BLaER1 treated with 17β-estradiol and CSF1 and Interleukin-3, amounts not matched to agents 10 nM and 100 nM (cell line): ENCODE data around the gene PTPRF.

Experiments
- H3K27ac ChIP-seq, 11 experiments: shearing (Covaris generic); formaldehyde crosslinking; 2 replicates each; pipeline ENCODE4 v1.8.1; 2022
- H3K27me3 ChIP-seq, 11 experiments: shearing (Covaris generic); formaldehyde crosslinking; 2 replicates each; pipeline ENCODE4 v1.8.1; 2022
- H3K36me3 ChIP-seq, 11 experiments: shearing (Covaris generic); formaldehyde crosslinking; 2 replicates each; pipeline ENCODE4 v1.8.1; 2022
- H3K4me1 ChIP-seq, 10 experiments: shearing (Covaris generic); formaldehyde crosslinking; 2 replicates each; pipeline ENCODE4 v1.8.1; 2022
- H3K4me2 ChIP-seq, 11 experiments: shearing (Covaris generic); formaldehyde crosslinking; 2 replicates each; pipeline ENCODE4 v1.8.1; 2022
- H3K4me3 ChIP-seq, 10 experiments: shearing (Covaris generic); formaldehyde crosslinking; 2 replicates each; pipeline ENCODE4 v1.8.1; 2022
- H3K9ac ChIP-seq, 11 experiments: shearing (Covaris generic); formaldehyde crosslinking; 2 replicates each; pipeline ENCODE4 v1.8.1; 2022
- H3K9me3 ChIP-seq, 11 experiments: shearing (Covaris generic); formaldehyde crosslinking; replicated peaks in 1 of 11; 2 replicates each; pipeline ENCODE4 v1.8.1; 2022
- H4K20me1 ChIP-seq, 11 experiments: shearing (Covaris generic); formaldehyde crosslinking; 2 replicates each; pipeline ENCODE4 v1.8.1; 2022
- Cebpa-rat ChIP-seq, 11 experiments: shearing (Covaris generic); IDR thresholded peaks; 2 replicates each; pipeline ENCODE4 v1.8.1; 2022

PTPRF gene

DNA sequence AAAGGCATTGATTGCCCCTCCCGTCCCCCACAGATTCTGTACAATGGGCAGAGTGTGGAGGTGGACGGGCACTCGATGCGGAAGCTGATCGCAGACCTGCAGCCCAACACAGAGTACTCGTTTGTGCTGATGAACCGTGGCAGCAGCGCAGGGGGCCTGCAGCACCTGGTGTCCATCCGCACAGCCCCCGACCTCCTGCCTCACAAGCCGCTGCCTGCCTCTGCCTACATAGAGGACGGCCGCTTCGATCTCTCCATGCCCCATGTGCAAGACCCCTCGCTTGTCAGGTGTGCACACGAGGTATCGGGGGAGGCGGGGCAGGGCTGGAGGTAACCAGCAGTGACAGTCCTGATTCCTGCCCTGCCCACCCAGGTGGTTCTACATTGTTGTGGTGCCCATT lies 74.5 kb downstream of the PTPRF start:
- no peaks in the 10 kb centered on the region for H3K9me3 ChIP-seq
- H3K9ac ChIP-seq = no peak overlapping the region
- H3K4me3 ChIP-seq = no peak overlapping the region
- H3K27ac ChIP-seq = no peak overlapping the region
- H3K4me1 ChIP-seq = peaks cover 0 to 6% (median 0%) of the 10 kb centered on the region in 10 experiments; a peak in 2 of 20 replicates
- no peak overlapping the region for H3K4me2 ChIP-seq
- no peaks in the 10 kb centered on the region for H3K27me3 ChIP-seq
- no peak for TF ChIP-seq Cebpa-rat (IDR thresholded peaks at IDR 0.05)
- peaks cover 0 to 6% (median 0%) of the 10 kb centered on the region in 11 experiments; a peak in 2 of 22 replicates for H4K20me1 ChIP-seq
- H3K36me3 ChIP-seq = peaks cover 0 to 72% (median 29%) of the 10 kb centered on the region in 11 experiments; a peak in 13 of 22 replicates

DNA sequence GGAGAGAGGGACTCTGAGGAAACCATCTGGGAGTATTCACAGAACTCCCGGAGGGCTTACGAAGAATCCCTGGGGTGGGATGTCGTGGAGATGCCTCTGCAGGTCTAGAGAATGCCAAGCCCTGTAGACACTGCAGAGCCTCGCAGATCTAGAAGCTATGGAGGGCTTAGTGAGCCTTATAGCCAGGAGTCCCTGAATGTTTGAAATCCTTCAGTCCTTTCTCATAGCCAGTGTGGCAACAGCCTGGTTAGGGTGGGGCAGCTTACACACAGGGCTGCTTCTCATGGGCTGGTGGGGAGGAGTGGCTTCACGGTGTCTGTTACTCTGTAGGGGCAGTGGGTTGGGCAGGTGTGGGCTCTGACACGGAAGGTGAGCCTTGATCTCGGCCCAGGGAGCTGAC lies 75.1 kb downstream of the PTPRF start:
- peaks cover 0 to 6% (median 0%) of the 10 kb centered on the region in 11 experiments; a peak in 2 of 22 replicates for H4K20me1 ChIP-seq
- H3K4me3 ChIP-seq = no peak overlapping the region
- no peak overlapping the region for H3K9ac ChIP-seq
- peaks cover 0 to 78% (median 29%) of the 10 kb centered on the region in 11 experiments; a peak in 13 of 22 replicates for H3K36me3 ChIP-seq
- peaks cover 0 to 6% (median 0%) of the 10 kb centered on the region in 10 experiments; a peak in 2 of 20 replicates for H3K4me1 ChIP-seq
- no peak overlapping the region for H3K4me2 ChIP-seq
- H3K27me3 ChIP-seq = no peaks in the 10 kb centered on the region
- no peak overlapping the region for H3K27ac ChIP-seq
- no peak for TF ChIP-seq Cebpa-rat (IDR thresholded peaks at IDR 0.05)
- H3K9me3 ChIP-seq = no peaks in the 10 kb centered on the region

DNA sequence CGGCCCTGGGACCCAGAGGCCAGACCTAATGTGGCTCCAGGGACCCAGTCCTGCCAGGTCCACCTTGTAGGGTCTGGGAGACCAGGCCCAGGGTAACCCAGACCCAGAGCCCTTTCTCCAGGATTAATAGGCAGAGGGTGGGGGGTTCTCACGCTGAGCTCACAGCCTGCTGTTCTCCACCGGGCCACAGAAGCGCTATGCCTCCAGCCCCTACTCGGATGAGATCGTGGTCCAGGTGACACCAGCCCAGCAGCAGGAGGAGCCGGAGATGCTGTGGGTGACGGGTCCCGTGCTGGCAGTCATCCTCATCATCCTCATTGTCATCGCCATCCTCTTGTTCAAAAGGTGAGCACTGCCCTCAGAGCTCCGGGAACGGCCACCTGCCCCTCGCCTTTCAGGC lies 75.9 kb downstream of the PTPRF start:
- H3K27me3 ChIP-seq = no peaks in the 10 kb centered on the region
- peaks cover 0 to 6% (median 0%) of the 10 kb centered on the region in 11 experiments; a peak in 3 of 22 replicates for H4K20me1 ChIP-seq
- TF ChIP-seq Cebpa-rat (IDR thresholded peaks at IDR 0.05) = no peak
- peaks cover 0 to 6% (median 0%) of the 10 kb centered on the region in 10 experiments; a peak in 2 of 20 replicates for H3K4me1 ChIP-seq
- no peak overlapping the region for H3K27ac ChIP-seq
- no peaks in the 10 kb centered on the region for H3K9me3 ChIP-seq
- no peak overlapping the region for H3K4me3 ChIP-seq
- peaks cover 0 to 79% (median 29%) of the 10 kb centered on the region in 11 experiments; a peak in 13 of 22 replicates for H3K36me3 ChIP-seq
- H3K4me2 ChIP-seq = no peak overlapping the region
- no peak overlapping the region for H3K9ac ChIP-seq

DNA sequence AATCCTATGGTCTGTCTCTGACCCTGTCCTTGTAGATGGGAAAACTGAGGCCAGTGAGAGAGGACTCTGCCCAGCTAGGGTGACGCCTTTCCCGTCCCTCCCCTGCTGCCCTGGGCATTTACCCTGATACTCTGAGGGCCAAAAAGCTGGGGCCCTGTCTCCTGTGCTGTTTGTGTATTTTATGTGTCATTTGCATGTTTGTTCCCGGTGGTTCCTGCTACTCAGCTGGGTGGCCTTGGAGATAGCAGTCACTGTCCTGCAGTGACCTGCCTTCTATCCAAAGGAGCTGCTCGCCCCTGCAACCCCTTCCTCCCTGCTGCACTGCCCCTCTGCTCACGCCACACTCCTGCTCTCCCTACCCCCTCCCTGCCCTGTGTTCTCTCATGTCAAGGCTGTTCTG lies 78.1 kb downstream of the PTPRF start:
- Histone ChIP-seq H3K27ac (no peak overlapping the region), H3K27me3 (no peaks in the 10 kb centered on the region), H3K9ac (no peak overlapping the region; a peak in 1 of 22 replicates), H3K4me2 (no peak overlapping the region), H3K4me3 (no peak overlapping the region), H3K4me1 (peaks cover 0 to 6% (median 0%) of the 10 kb centered on the region in 10 experiments; a peak in 2 of 20 replicates), H4K20me1 (peaks cover 0 to 6% (median 0%) of the 10 kb centered on the region in 11 experiments; a peak in 3 of 22 replicates), H3K36me3 (peaks cover 0 to 83% (median 36%) of the 10 kb centered on the region in 11 experiments; a peak in 13 of 22 replicates), H3K9me3 (no peaks in the 10 kb centered on the region)
- no peak for TF ChIP-seq Cebpa-rat (IDR thresholded peaks at IDR 0.05)

DNA sequence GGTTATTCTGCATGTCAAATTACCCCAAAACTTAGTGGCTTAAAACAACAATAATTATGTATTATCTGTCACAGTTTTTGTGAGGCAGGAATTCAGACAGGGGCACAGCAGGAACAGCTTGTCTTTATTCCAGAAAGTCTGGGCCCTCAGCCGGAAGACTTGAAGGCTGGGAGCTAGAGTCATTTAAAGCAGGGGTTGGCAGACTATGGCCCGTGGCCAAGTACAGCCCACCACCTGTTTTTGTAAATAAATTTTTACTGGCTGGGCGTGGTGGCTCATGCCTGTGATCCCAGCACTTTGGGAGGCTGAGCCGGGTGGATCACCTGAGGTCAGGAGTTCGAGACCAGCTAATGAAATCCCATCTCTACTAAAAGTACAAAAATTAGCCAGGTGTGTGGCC lies 79.7 kb downstream of the PTPRF start:
- no peak overlapping the region for H3K27ac ChIP-seq
- peaks cover 0 to 6% (median 0%) of the 10 kb centered on the region in 11 experiments; a peak in 2 of 22 replicates for H4K20me1 ChIP-seq
- H3K27me3 ChIP-seq = no peaks in the 10 kb centered on the region
- peaks cover 0 to 6% (median 0%) of the 10 kb centered on the region in 10 experiments; a peak in 2 of 20 replicates for H3K4me1 ChIP-seq
- H3K4me3 ChIP-seq = no peak overlapping the region
- H3K9me3 ChIP-seq = no peaks in the 10 kb centered on the region
- no peak overlapping the region for H3K4me2 ChIP-seq
- no peak overlapping the region for H3K9ac ChIP-seq
- no peak for TF ChIP-seq Cebpa-rat (IDR thresholded peaks at IDR 0.05)
- peaks cover 0 to 81% (median 35%) of the 10 kb centered on the region in 11 experiments; a peak in 12 of 22 replicates for H3K36me3 ChIP-seq

DNA sequence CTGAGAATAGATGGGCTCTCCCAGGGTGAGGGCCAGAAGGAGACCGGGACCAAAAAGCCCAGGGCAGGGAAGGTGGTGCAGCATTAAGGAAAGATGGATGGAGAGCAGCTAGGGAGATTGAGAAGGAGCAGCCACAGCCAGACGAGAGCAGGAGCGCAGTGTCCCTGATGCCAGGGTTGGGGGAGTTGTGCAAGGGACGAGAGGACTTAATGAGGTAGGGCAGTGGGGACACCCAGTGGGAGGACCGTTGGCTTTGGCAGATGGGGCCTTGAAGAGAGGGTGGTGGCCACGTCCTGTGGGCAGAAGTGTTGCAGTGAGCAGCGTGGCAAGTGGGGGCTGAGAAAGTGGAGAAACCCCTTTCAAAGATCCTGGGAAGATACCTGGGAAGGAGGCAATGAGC lies 81.3 kb downstream of the PTPRF start:
- Histone ChIP-seq H3K4me1 (peaks cover 0 to 6% (median 0%) of the 10 kb centered on the region in 10 experiments; a peak in 2 of 20 replicates), H3K9me3 (no peaks in the 10 kb centered on the region), H3K36me3 (peaks cover 0 to 69% (median 29%) of the 10 kb centered on the region in 11 experiments; a peak in 11 of 22 replicates), H3K27ac (no peak overlapping the region), H3K4me2 (no peak overlapping the region), H3K27me3 (no peaks in the 10 kb centered on the region), H3K9ac (no peak overlapping the region), H4K20me1 (peaks cover 0 to 6% (median 0%) of the 10 kb centered on the region in 11 experiments; a peak in 2 of 22 replicates), H3K4me3 (no peak overlapping the region)
- TF ChIP-seq Cebpa-rat (IDR thresholded peaks at IDR 0.05) = no peak

DNA sequence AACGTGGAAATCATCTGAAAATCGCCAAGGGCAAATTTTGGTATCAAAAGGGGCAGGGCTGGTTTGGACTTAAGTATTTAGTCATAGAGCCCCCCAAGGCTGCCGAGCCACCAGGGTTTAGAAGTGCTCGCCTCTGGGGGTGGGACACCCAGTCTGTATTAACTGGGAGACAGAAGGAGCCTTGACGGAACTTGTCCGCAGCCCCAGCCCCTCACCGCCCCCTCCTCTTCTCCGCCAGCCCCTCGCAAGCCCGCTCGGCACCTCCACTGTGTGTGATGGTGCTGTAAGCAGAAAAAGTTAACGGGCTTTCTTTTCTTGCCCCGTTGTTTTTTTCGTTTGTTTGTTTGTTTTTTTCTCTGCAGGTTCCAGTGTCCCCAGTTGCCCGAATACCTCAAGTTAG lies 81.7 kb downstream of the PTPRF start:
- H3K4me3 ChIP-seq = no peak overlapping the region
- TF ChIP-seq Cebpa-rat (IDR thresholded peaks at IDR 0.05) = no peak
- no peak overlapping the region for H3K4me2 ChIP-seq
- H3K36me3 ChIP-seq = peaks cover 0 to 69% (median 28%) of the 10 kb centered on the region in 11 experiments; a peak in 10 of 22 replicates
- H3K9me3 ChIP-seq = no peaks in the 10 kb centered on the region
- H4K20me1 ChIP-seq = peaks cover 0 to 6% (median 0%) of the 10 kb centered on the region in 11 experiments; a peak in 2 of 22 replicates
- H3K4me1 ChIP-seq = peaks cover 0 to 6% (median 0%) of the 10 kb centered on the region in 10 experiments; a peak in 2 of 20 replicates
- H3K9ac ChIP-seq = no peak overlapping the region
- H3K27ac ChIP-seq = no peak overlapping the region
- no peaks in the 10 kb centered on the region for H3K27me3 ChIP-seq

DNA sequence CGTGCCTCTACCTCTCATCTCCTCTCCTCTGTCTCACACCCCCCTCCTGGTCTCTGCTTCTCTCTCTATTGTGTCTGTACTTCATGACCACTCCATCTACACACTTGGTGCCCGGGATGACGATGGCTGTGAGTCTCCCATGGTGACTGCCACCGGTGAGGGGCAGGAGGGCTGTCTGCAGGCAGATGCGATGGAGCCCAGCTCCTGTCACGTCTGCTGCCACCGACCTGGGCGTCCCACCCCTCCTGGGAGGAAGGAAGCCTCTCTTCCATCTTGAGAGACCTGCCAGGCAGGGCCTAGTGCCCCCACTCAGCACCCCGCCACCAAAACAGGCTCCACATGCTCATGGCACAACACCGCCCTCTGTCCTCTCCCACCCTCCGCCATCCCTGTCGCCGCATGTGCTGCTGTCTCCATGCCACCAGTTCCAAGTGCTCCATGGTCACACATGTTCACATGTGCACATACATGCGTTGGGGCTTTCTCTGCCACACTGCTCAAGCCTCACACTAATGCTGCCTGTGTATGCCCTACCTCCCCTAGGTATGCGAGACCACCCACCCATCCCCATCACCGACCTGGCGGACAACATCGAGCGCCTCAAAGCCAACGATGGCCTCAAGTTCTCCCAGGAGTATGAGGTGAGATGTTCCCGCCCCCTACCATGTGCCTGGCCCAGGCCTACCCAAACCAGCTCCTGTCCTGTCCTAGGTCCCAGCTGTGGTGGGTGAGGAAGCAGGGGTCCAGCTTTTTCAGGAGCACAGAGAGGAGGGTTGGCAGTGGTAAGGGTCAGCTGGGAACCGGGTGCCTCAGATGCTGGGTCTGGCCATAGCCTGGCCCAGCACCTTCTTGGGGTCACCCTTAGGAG lies 82.6 kb downstream of the PTPRF start:
- Histone ChIP-seq H3K4me3 (no peak overlapping the region), H3K27me3 (no peaks in the 10 kb centered on the region), H3K36me3 (peaks cover 0 to 72% (median 35%) of the 10 kb centered on the region in 11 experiments; a peak in 10 of 22 replicates)

DNA sequence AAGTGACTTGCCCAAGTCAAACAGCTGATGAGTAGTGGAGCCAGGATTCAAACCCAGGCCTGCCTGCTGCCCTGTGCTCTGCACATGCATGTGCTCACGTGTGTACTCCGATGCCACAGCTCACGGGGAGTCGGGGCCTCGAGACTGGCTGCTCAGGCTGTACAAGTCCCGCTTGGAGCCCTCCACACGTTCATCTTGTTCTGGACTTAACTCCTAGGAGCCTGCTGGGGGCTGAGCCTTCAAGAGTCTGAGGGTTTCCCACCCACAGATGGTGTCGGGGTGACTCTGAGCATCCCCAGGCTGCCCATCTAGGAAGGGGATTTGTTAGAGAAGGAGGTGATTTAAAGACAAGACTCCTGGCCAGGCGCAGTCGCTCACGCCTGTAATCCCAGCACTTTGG lies 83.5 kb downstream of the PTPRF start:
- Histone ChIP-seq H3K4me2 (no peak overlapping the region), H3K4me3 (no peak overlapping the region), H3K36me3 (peaks cover 0 to 69% (median 35%) of the 10 kb centered on the region in 11 experiments; a peak in 10 of 22 replicates), H3K9ac (no peak overlapping the region), H3K27me3 (no peaks in the 10 kb centered on the region), H4K20me1 (no peaks in the 10 kb centered on the region; a peak in 1 of 22 replicates), H3K4me1 (no peaks in the 10 kb centered on the region), H3K9me3 (no peaks in the 10 kb centered on the region), H3K27ac (no peak overlapping the region)
- no peak for TF ChIP-seq Cebpa-rat (IDR thresholded peaks at IDR 0.05)

More for the DNA sequence above, 82.6 kb downstream of the PTPRF start:
- Histone ChIP-seq H3K9ac (no peak overlapping the region), H3K4me1 (no peaks in the 10 kb centered on the region), H4K20me1 (peaks cover 0 to 6% (median 0%) of the 10 kb centered on the region in 11 experiments; a peak in 1 of 22 replicates), H3K4me2 (no peak overlapping the region), H3K27ac (no peak overlapping the region), H3K9me3 (no peaks in the 10 kb centered on the region)
- no peak for TF ChIP-seq Cebpa-rat (IDR thresholded peaks at IDR 0.05)
